H9 (cell line): ENCODE data around the gene TRAPPC2L. TPM values are rescaled to one million over a fixed set of nuclear protein-coding genes. Genes with fewer than 3 reads are reported as not detected.

Experiments
- DNase-seq: peaks from one replicate; pipeline ENCODE4 v3.0.0-alpha.2; 2017
- H2AFZ ChIP-seq: one replicate; pipeline ENCODE4 v1.6.1; 2013; ENCODE audit warnings: mild to moderate bottlenecking, low read length, control low read depth, moderate library complexity
- H2AK5ac ChIP-seq: 2 replicates; pipeline ENCODE4 v1.6.1; 2013; ENCODE audit warnings: low read length, control low read depth, mixed read lengths; ENCODE audit not compliant: insufficient read length
- H2BK120ac ChIP-seq: one replicate; pipeline ENCODE4 v1.6.1; 2013; ENCODE audit warnings: low read depth, mild to moderate bottlenecking, low read length, control low read depth, inconsistent platforms; ENCODE audit not compliant: poor library complexity, severe bottlenecking
- H2BK12ac ChIP-seq: 2 replicates; pipeline ENCODE4 v1.6.1; 2013; ENCODE audit warnings: low read length, control low read depth, mixed read lengths, low read depth; ENCODE audit not compliant: insufficient read length
- H2BK15ac ChIP-seq: 2 replicates; pipeline ENCODE4 v1.6.1; 2013; ENCODE audit warnings: low read depth, low read length, control low read depth
- H2BK20ac ChIP-seq: one replicate; pipeline ENCODE4 v1.6.1; 2013; ENCODE audit warnings: low read depth, mild to moderate bottlenecking, low read length, control low read depth, inconsistent platforms; ENCODE audit not compliant: poor library complexity, severe bottlenecking
- H2BK5ac ChIP-seq: 2 replicates; pipeline ENCODE4 v1.6.1; 2013; ENCODE audit warnings: low read length, control low read depth, mixed read lengths; ENCODE audit not compliant: insufficient read length
- H3K14ac ChIP-seq: 2 replicates; pipeline ENCODE4 v1.6.1; 2013; ENCODE audit warnings: low read length, control low read depth; ENCODE audit not compliant: insufficient read depth
- H3K18ac ChIP-seq: 2 replicates; pipeline ENCODE4 v1.6.1; 2013; ENCODE audit warnings: low read depth, mild to moderate bottlenecking, mixed read lengths, low read length, control low read depth; ENCODE audit not compliant: insufficient read length
- H3K23ac ChIP-seq: 2 replicates; pipeline ENCODE4 v1.6.1; 2013; ENCODE audit warnings: low read length, control low read depth, mixed read lengths, low read depth; ENCODE audit not compliant: insufficient read length
- H3K23me2 ChIP-seq: 2 replicates; pipeline ENCODE4 v1.6.1; 2013; ENCODE audit warnings: low read depth, mild to moderate bottlenecking, mixed read lengths, low read length, control low read depth; ENCODE audit not compliant: insufficient read length, poor library complexity, severe bottlenecking
- H3K27ac ChIP-seq: 2 replicates; pipeline ENCODE4 v1.5.1; 2013; ENCODE audit warnings: low read length, control low read depth, mixed read lengths, low read depth; ENCODE audit not compliant: insufficient read length
- H3K27me3 ChIP-seq: 2 replicates; pipeline ENCODE4 v1.6.1; 2013; ENCODE audit warnings: low read length, control low read depth, inconsistent platforms; ENCODE audit not compliant: insufficient read depth
- H3K4ac ChIP-seq: 2 replicates; pipeline ENCODE4 v1.6.1; 2013; ENCODE audit warnings: low read depth, mild to moderate bottlenecking, control low read depth, inconsistent platforms, low read length, moderate library complexity
- H3K4me1 ChIP-seq: 2 replicates; pipeline ENCODE4 v1.6.1; 2013; ENCODE audit warnings: low read length, control low read depth, inconsistent platforms; ENCODE audit not compliant: insufficient read depth
- H3K4me2 ChIP-seq: 2 replicates; pipeline ENCODE4 v1.6.1; 2013; ENCODE audit warnings: low read length, control low read depth, mixed read lengths; ENCODE audit not compliant: insufficient read length, insufficient read depth
- H3K56ac ChIP-seq: 2 replicates; pipeline ENCODE4 v1.6.1; 2013; ENCODE audit warnings: low read depth, mild to moderate bottlenecking, mixed read lengths, low read length, control low read depth; ENCODE audit not compliant: insufficient read length
- H3K79me1 ChIP-seq: 2 replicates; pipeline ENCODE4 v1.6.1; 2013; ENCODE audit warnings: low read depth, mild to moderate bottlenecking, moderate library complexity, low read length, control low read depth, inconsistent platforms; ENCODE audit not compliant: insufficient read depth, poor library complexity, severe bottlenecking
- H3K79me2 ChIP-seq: 2 replicates; pipeline ENCODE4 v1.6.1; 2013; ENCODE audit warnings: low read length, control low read depth, inconsistent platforms; ENCODE audit not compliant: insufficient read depth
- H3K9ac ChIP-seq: 2 replicates; pipeline ENCODE4 v1.6.1; 2013; ENCODE audit warnings: low read length, control low read depth, mixed read lengths; ENCODE audit not compliant: insufficient read length; ENCODE audit errors: extremely low read depth
- H3K9me3 ChIP-seq: one replicate; pipeline ENCODE4 v1.6.1; 2013; ENCODE audit warnings: low read depth, low read length, inconsistent platforms; ENCODE audit not compliant: control insufficient read depth
- H3T11ph ChIP-seq: one replicate; pipeline ENCODE4 v1.6.1; 2013; ENCODE audit warnings: mild to moderate bottlenecking, low read length, control low read depth, inconsistent platforms
- H4K20me1 ChIP-seq: one replicate; pipeline ENCODE4 v1.6.1; 2013; ENCODE audit not compliant: control insufficient read depth, insufficient read length, insufficient read depth
- H4K5ac ChIP-seq: 2 replicates; pipeline ENCODE4 v1.6.1; 2013; ENCODE audit warnings: low read depth, mild to moderate bottlenecking, mixed read lengths, low read length, control low read depth; ENCODE audit not compliant: insufficient read length
- H4K8ac ChIP-seq: replicated peaks from 2 replicates; pipeline ENCODE4 v1.6.1; 2013; ENCODE audit warnings: low read length, control low read depth, mixed read lengths, low read depth; ENCODE audit not compliant: insufficient read length
- H4K91ac ChIP-seq: 2 replicates; pipeline ENCODE4 v1.6.1; 2013; ENCODE audit warnings: low read depth, mild to moderate bottlenecking, moderate library complexity, mixed read lengths, low read length, control low read depth; ENCODE audit not compliant: insufficient read length
- H3K27ac Mint-ChIP-seq, 3 experiments: 2 replicates in 2 of 3; 3 replicates in 1 of 3; pipeline ENCODE4 v1.8.0; 2020 to 2021; ENCODE audit warnings: mixed read lengths in 3 of 3, mild to moderate bottlenecking in 1 of 3, moderate library complexity in 1 of 3
- H3K27me3 Mint-ChIP-seq: 2 replicates; pipeline ENCODE4 v1.8.0; 2021; ENCODE audit warnings: low read depth, mild to moderate bottlenecking, moderate library complexity, mixed read lengths
- H3K36me3 Mint-ChIP-seq, 3 experiments: 2 replicates in 2 of 3; 3 replicates in 1 of 3; pipeline ENCODE4 v1.8.0; 2020 to 2021; ENCODE audit warnings: low read depth in 3 of 3, mixed read lengths in 3 of 3; ENCODE audit not compliant: insufficient read depth in 1 of 3
- H3K4me1 Mint-ChIP-seq, 2 experiments: 2 replicates each; pipeline ENCODE4 v1.8.0; 2020; ENCODE audit warnings: mixed read lengths in 2 of 2
- H3K4me3 Mint-ChIP-seq, 2 experiments: 2 replicates in 1 of 2; 3 replicates in 1 of 2; pipeline ENCODE4 v1.8.0; 2020 to 2021; ENCODE audit warnings: mild to moderate bottlenecking in 2 of 2, mixed read lengths in 2 of 2, moderate library complexity in 1 of 2
- H3K9me3 Mint-ChIP-seq, 2 experiments: 2 replicates in 1 of 2; 3 replicates in 1 of 2; pipeline ENCODE4 v1.8.0; 2020; ENCODE audit warnings: mild to moderate bottlenecking in 2 of 2, mixed read lengths in 2 of 2, moderate library complexity in 1 of 2
- CTCF ChIP-seq: fragments of 200-600 bp; sonication (generic); conservative IDR thresholded peaks from 3 replicates; pipeline ENCODE4 v1.8.0; 2021; ENCODE audit warnings: antibody characterized with exemption, mild to moderate bottlenecking
- WGBS: extraction: QIAGEN DNeasy Blood & Tissue Kit; methylation state at CpG from one replicate; pipeline ENCODE4 v1.1.7; 2013; ENCODE audit warnings: missing lambda C conversion rate, low lambda C conversion rate, mixed read lengths; ENCODE audit not compliant: insufficient read length; ENCODE audit errors: extremely low coverage; 5-methylcytosine and 5-hydroxymethylcytosine counted together
- total RNA-seq: library from RNA; stranded (reverse); gene quantifications from 2 replicates; pipeline ENCODE4 v1.2.1, GENCODE V29; 2021

The TRAPPC2L gene
- total RNA-seq, 1 experiment from 2014 or later: 90.3 TPM

- Histone ChIP-seq H3K27ac (no peak overlapping the region), H2BK20ac (no peak overlapping the region), H2BK15ac (no peak overlapping the region), H3K79me1 (no peaks in the 10 kb centered on the region), H3K56ac (no peak overlapping the region), H3K4ac (no peak overlapping the region), H4K8ac (no peak overlapping the region), H3K18ac (no peak overlapping the region), H4K91ac (no peak overlapping the region), H2BK5ac (no peak overlapping the region), H3K79me2 (no peaks in the 10 kb centered on the region), H3K14ac (no peak overlapping the region), H3K23ac (no peak overlapping the region), H4K5ac (no peak overlapping the region), H3K4me1 (no peaks in the 10 kb centered on the region), H2BK12ac (no peak overlapping the region), H4K20me1 (no peaks in the 10 kb centered on the region), H3K27me3 (no peaks in the 10 kb centered on the region), H2BK120ac (no peak overlapping the region), H3K9ac (no peak overlapping the region), H3K9me3 (no peaks in the 10 kb centered on the region), H3K23me2 (no peaks in the 10 kb centered on the region), H3T11ph (no peak overlapping the region), H2AFZ (no peak overlapping the region), H3K4me2 (no peak overlapping the region), H2AK5ac (no peak overlapping the region)
- no peaks in the 10 kb centered on the region; a peak in 1 of 5 replicates for H3K9me3 Mint-ChIP-seq
- DNase-seq: no peak
- WGBS: no CpG with 5 or more reads among the region's 4 CpGs
- peak overlapping the region in 1 of 3 experiments; percentile 72; a peak in 1 of 7 replicates for H3K27ac Mint-ChIP-seq
- no peak for TF ChIP-seq CTCF
- peaks cover 6 to 19% of the 10 kb centered on the region in 2 experiments; a peak in 3 of 4 replicates for H3K4me1 Mint-ChIP-seq
- no peaks in the 10 kb centered on the region; the same call in none of the 2 replicates for H3K27me3 Mint-ChIP-seq
- no peaks in the 10 kb centered on the region for H3K36me3 Mint-ChIP-seq
- no peak overlapping the region; a peak in 1 of 5 replicates for H3K4me3 Mint-ChIP-seq
Observed at GRCh38 chr16:88907768-88908167, 50.8 kb downstream of the TRAPPC2L start.
